HK-2 (cell line): ENCODE data around the gene IFITM2.
"Not testable (repeated sequence)": the region's sequence is repeated elsewhere in the genome, so short reads cannot be mapped to it uniquely, and the experiment has no call there.

Experiments used
- DNase-seq: peaks from one replicate; pipeline ENCODE4 v3.0.0-alpha.2; 2018; ENCODE audit not compliant: unreplicated experiment

Gene IFITM2

GRCh38 chr11:281486-282161 lies 26.0 kb upstream of the IFITM2 start:
- DNase-seq = no peak

GRCh38 chr11:282171-282570 lies 25.4 kb upstream of the IFITM2 start:
- no peak for DNase-seq

GRCh38 chr11:282630-283360 lies 24.8 kb upstream of the IFITM2 start:
- no peak for DNase-seq

GRCh38 chr11:283405-284104 lies 24.1 kb upstream of the IFITM2 start:
- DNase-seq = no peak

- DNase-seq = no peak
These were observed 23.3 kb upstream of the IFITM2 start for GRCh38 chr11:284105-285020.

GRCh38 chr11:285021-285893 lies 22.4 kb upstream of the IFITM2 start:
- DNase-seq = no peak

GRCh38 chr11:285894-286220 lies 21.8 kb upstream of the IFITM2 start:
- DNase-seq = no peak

GRCh38 chr11:286977-287820 lies 20.4 kb upstream of the IFITM2 start:
- not testable (repeated sequence) for DNase-seq

- no peak for DNase-seq
These were observed 19.7 kb upstream of the IFITM2 start for GRCh38 chr11:287821-288477.

- DNase-seq = peak; percentile 56
These were observed 18.9 kb upstream of the IFITM2 start, which contains the start of gene PGGHG for GRCh38 chr11:288478-289397. Gene PGGHG, plus strand, starts transcription at chr11:289126. Its CDS starts 691 bp downstream, at chr11:289817.

- DNase-seq = no peak
These were observed 18.3 kb upstream of the IFITM2 start for GRCh38 chr11:289398-289711.

- DNase-seq = no peak
These were observed 17.6 kb upstream of the IFITM2 start for GRCh38 chr11:289712-290620.

GRCh38 chr11:290621-291231 lies 16.9 kb upstream of the IFITM2 start:
- DNase-seq = no peak

GRCh38 chr11:291281-292210 lies 16.1 kb upstream of the IFITM2 start:
- DNase-seq = no peak

- no peak for DNase-seq
These were observed 15.2 kb upstream of the IFITM2 start for GRCh38 chr11:292211-293121.
